GM20000 (cell line): ENCODE data around the gene SLC16A5.
A peak's percentile ranks its signal among the peaks of the same experiment; 100 is the strongest.

Experiments used
- DNase-seq: peaks from one replicate; pipeline ENCODE4 v3.0.0; 2012; ENCODE audit warnings: low spot score
- CTCF ChIP-seq: IDR thresholded peaks from 2 replicates; pipeline ENCODE4 v1.5.1; 2012; ENCODE audit warnings: mild to moderate bottlenecking, control low read depth; ENCODE audit errors: extremely low read depth, missing control alignments

Gene SLC16A5

GRCh38 chr17:75047398-75048098, 40.2 kb upstream of the SLC16A5 start:
- DNase-seq, result peak; percentile 45
- no peak for TF ChIP-seq CTCF

GRCh38 chr17:75048249-75048878, 39.4 kb upstream of the SLC16A5 start:
- no peak for TF ChIP-seq CTCF
- DNase-seq, result no peak

- DNase-seq, result no peak
- no peak for TF ChIP-seq CTCF
Observed at GRCh38 chr17:75049057-75049456, 38.7 kb upstream of the SLC16A5 start.

GRCh38 chr17:75049706-75050105, 38.0 kb upstream of the SLC16A5 start:
- DNase-seq, result no peak

GRCh38 chr17:75051941-75052340, 35.8 kb upstream of the SLC16A5 start:
- TF ChIP-seq CTCF, result no peak

More at GRCh38 chr17:75049706-75050105, 38.0 kb upstream of the SLC16A5 start:
- TF ChIP-seq CTCF, result no peak

GRCh38 chr17:75059369-75060345, 28.1 kb upstream of the SLC16A5 start:
- no peak for TF ChIP-seq CTCF

More at GRCh38 chr17:75051941-75052340, 35.8 kb upstream of the SLC16A5 start:
- no peak for DNase-seq

GRCh38 chr17:75060434-75061054, 27.2 kb upstream of the SLC16A5 start:
- DNase-seq, result no peak

More at GRCh38 chr17:75059369-75060345, 28.1 kb upstream of the SLC16A5 start:
- no peak for DNase-seq

More at GRCh38 chr17:75060434-75061054, 27.2 kb upstream of the SLC16A5 start:
- no peak for TF ChIP-seq CTCF
